DOHH2 (cell line): ENCODE results near the gene DZANK1.
A peak's percentile ranks its signal among the peaks of the same experiment; 100 is the strongest.

Experiments used
- H3F3A ChIP-seq: fragments of 200-600 bp; sonication (generic), shearing (Covaris generic); 2 replicates; pipeline ENCODE4 v1.6.0; 2016; ENCODE audit warnings: antibody characterized with exemption, mild to moderate bottlenecking; ENCODE audit not compliant: control insufficient read depth, insufficient read depth
- H3K27ac ChIP-seq: fragments of 200-600 bp; sonication (generic); 2 replicates; pipeline ENCODE4 v1.5.1; 2014; ENCODE audit warnings: low read depth, mild to moderate bottlenecking, low read length, moderate library complexity
- H3K27me3 ChIP-seq: fragments of 200-600 bp; sonication (generic); 2 replicates; pipeline ENCODE4 v1.6.1; 2014; ENCODE audit warnings: mild to moderate bottlenecking, low read length, mixed read lengths; ENCODE audit not compliant: control insufficient read depth
- H3K36me3 ChIP-seq: fragments of 200-600 bp; sonication (generic); 2 replicates; pipeline ENCODE4 v1.6.1; 2014; ENCODE audit warnings: mild to moderate bottlenecking, low read length, moderate library complexity, mixed read lengths; ENCODE audit not compliant: control insufficient read depth
- H3K4me1 ChIP-seq: fragments of 200-600 bp; sonication (generic); 2 replicates; pipeline ENCODE4 v1.6.1; 2014; ENCODE audit warnings: mild to moderate bottlenecking, low read length, mixed read lengths; ENCODE audit not compliant: control insufficient read depth
- H3K4me2 ChIP-seq: fragments of 200-600 bp; sonication (generic); 2 replicates; pipeline ENCODE4 v1.6.0; 2014; ENCODE audit warnings: mild to moderate bottlenecking, low read length, moderate library complexity
- H3K4me3 ChIP-seq: fragments of 200-600 bp; sonication (generic); 2 replicates; pipeline ENCODE4 v1.5.1; 2014; ENCODE audit warnings: mild to moderate bottlenecking, low read length, mixed read lengths
- H3K79me2 ChIP-seq: fragments of 200-600 bp; sonication (generic); 2 replicates; pipeline ENCODE4 v1.6.1; 2014; ENCODE audit warnings: mild to moderate bottlenecking, low read length, mixed read lengths; ENCODE audit not compliant: control insufficient read depth
- H3K9me2 ChIP-seq: fragments of 200-600 bp; sonication (generic); replicated peaks from 2 replicates; pipeline ENCODE4 v1.6.1; 2014; ENCODE audit warnings: mild to moderate bottlenecking, low read length, mixed read lengths; ENCODE audit not compliant: control insufficient read depth
- H3K9me3 ChIP-seq: fragments of 200-600 bp; sonication (generic); 2 replicates; pipeline ENCODE4 v1.6.1; 2014; ENCODE audit warnings: antibody characterized with exemption, low read length, mixed read lengths; ENCODE audit not compliant: control insufficient read depth, insufficient read depth
- H4K20me1 ChIP-seq: fragments of 200-600 bp; sonication (generic); 2 replicates; pipeline ENCODE4 v1.6.0; 2014; ENCODE audit warnings: low read depth, mild to moderate bottlenecking, antibody characterized with exemption, low read length, moderate library complexity; ENCODE audit not compliant: control insufficient read depth, insufficient read depth
- CTCF ChIP-seq: fragments of 200-600 bp; sonication (generic); IDR thresholded peaks from one replicate; pipeline ENCODE4 v1.5.1; 2014; ENCODE audit warnings: antibody characterized with exemption, mild to moderate bottlenecking, low read depth, low read length; ENCODE audit not compliant: poor library complexity, severe bottlenecking
- EZH2phosphoT487 ChIP-seq: fragments of 200-600 bp; sonication (generic); IDR thresholded peaks from 2 replicates; pipeline ENCODE4 v1.6.1; 2017; ENCODE audit warnings: borderline replicate concordance, mild to moderate bottlenecking, antibody characterized with exemption, low read length, moderate library complexity, mixed read lengths

Gene DZANK1

GRCh38 chr20:18412221-18412901 lies 54.5 kb downstream of the DZANK1 start:
- Histone ChIP-seq H3K36me3 (no peaks in the 10 kb centered on the region), H3K4me2 (peak overlapping the region; percentile 68), H3K27me3 (no peaks in the 10 kb centered on the region; the same call in 1 of the 2 replicates), H3K79me2 (no peaks in the 10 kb centered on the region), H4K20me1 (no peaks in the 10 kb centered on the region), H3K27ac (peak overlapping the region; percentile 22; the same call in 1 of the 2 replicates), H3K9me2 (no peaks in the 10 kb centered on the region), H3K4me1 (peaks cover 19% of the 10 kb centered on the region), H3F3A (peaks cover 3% of the 10 kb centered on the region), H3K4me3 (peak overlapping the region; percentile 65), H3K9me3 (no peaks in the 10 kb centered on the region)
- no peak for TF ChIP-seq EZH2phosphoT487
- no peak for TF ChIP-seq CTCF

GRCh38 chr20:18405826-18406225 lies 61.0 kb downstream of the DZANK1 start:
- Histone ChIP-seq H3K36me3 (no peaks in the 10 kb centered on the region), H3K4me2 (no peak overlapping the region), H3K9me3 (no peaks in the 10 kb centered on the region), H3K27ac (no peak overlapping the region), H3K9me2 (no peaks in the 10 kb centered on the region), H3K4me1 (no peaks in the 10 kb centered on the region), H4K20me1 (no peaks in the 10 kb centered on the region), H3K27me3 (no peaks in the 10 kb centered on the region), H3K4me3 (no peak overlapping the region), H3F3A (no peaks in the 10 kb centered on the region), H3K79me2 (no peaks in the 10 kb centered on the region)
- TF ChIP-seq EZH2phosphoT487 = no peak
- TF ChIP-seq CTCF = no peak

- Histone ChIP-seq H3K9me3 (no peaks in the 10 kb centered on the region), H3K27ac (no peak overlapping the region), H3K4me2 (no peak overlapping the region), H3K4me1 (no peaks in the 10 kb centered on the region), H3K27me3 (no peaks in the 10 kb centered on the region), H3K9me2 (no peaks in the 10 kb centered on the region), H4K20me1 (no peaks in the 10 kb centered on the region), H3K4me3 (no peak overlapping the region), H3F3A (no peaks in the 10 kb centered on the region), H3K36me3 (no peaks in the 10 kb centered on the region), H3K79me2 (no peaks in the 10 kb centered on the region)
- TF ChIP-seq CTCF (no peak), EZH2phosphoT487 (no peak)
These were observed 62.7 kb downstream of the DZANK1 start for GRCh38 chr20:18404172-18404571.
